Mesenteric fat pad (tissue), 1 donor: ENCODE data around the gene CTNNBL1. TPM values are rescaled to one million over a fixed set of nuclear protein-coding genes. Genes with fewer than 3 reads are reported as not detected.

Source experiments
- DNase-seq: peaks from one replicate; pipeline ENCODE4 v3.0.0-alpha.2; 2020; ENCODE audit warnings: low spot score
- total RNA-seq: library from RNA; stranded (reverse); fragmentation: NEBNext Ultra II Directional; extraction: Animal tissue kit (Norgen Biotek cat#: 25700); gene quantifications from one replicate; pipeline ENCODE4 v1.2.1, GENCODE V29; 2021
- donor health status: DM: yes; HTN: yes; CAD: no.

Gene CTNNBL1
- total RNA-seq, 1 donor from 2014 or later: 51.8 TPM

- no peak for DNase-seq
These were observed 44.1 kb downstream of the CTNNBL1 start for GRCh38 chr20:37737826-37738420.

GRCh38 chr20:37741055-37741454 is 47.2 kb downstream of the CTNNBL1 start:
- DNase-seq: no peak

GRCh38 chr20:37741570-37741969 is 47.7 kb downstream of the CTNNBL1 start:
- DNase-seq: no peak

- DNase-seq: no peak
These were observed 48.3 kb downstream of the CTNNBL1 start for GRCh38 chr20:37742131-37742530.

GRCh38 chr20:37744347-37744746 is 50.5 kb downstream of the CTNNBL1 start:
- no peak for DNase-seq

GRCh38 chr20:37745553-37745952 is 51.7 kb downstream of the CTNNBL1 start:
- DNase-seq: no peak

- DNase-seq: no peak
These were observed 54.2 kb downstream of the CTNNBL1 start for GRCh38 chr20:37748015-37748414.

GRCh38 chr20:37749218-37749617 is 55.4 kb downstream of the CTNNBL1 start:
- DNase-seq: no peak

GRCh38 chr20:37749620-37750403 is 56.0 kb downstream of the CTNNBL1 start:
- no peak for DNase-seq

GRCh38 chr20:37755665-37756064 is 61.8 kb downstream of the CTNNBL1 start:
- no peak for DNase-seq

GRCh38 chr20:37756234-37756633 is 62.4 kb downstream of the CTNNBL1 start:
- no peak for DNase-seq

GRCh38 chr20:37757550-37757949 is 63.7 kb downstream of the CTNNBL1 start:
- DNase-seq: no peak

- DNase-seq: no peak
These were observed 64.5 kb downstream of the CTNNBL1 start for GRCh38 chr20:37758332-37758731.

GRCh38 chr20:37759052-37759553 is 65.3 kb downstream of the CTNNBL1 start:
- no peak for DNase-seq

- DNase-seq: no peak
These were observed 66.0 kb downstream of the CTNNBL1 start for GRCh38 chr20:37759761-37760209.

- no peak for DNase-seq
These were observed 66.5 kb downstream of the CTNNBL1 start for GRCh38 chr20:37760322-37760721.

- no peak for DNase-seq
These were observed 69.1 kb downstream of the CTNNBL1 start for GRCh38 chr20:37762716-37763485.

GRCh38 chr20:37764333-37764935 is 70.6 kb downstream of the CTNNBL1 start:
- DNase-seq: no peak

GRCh38 chr20:37770908-37771307 is 77.1 kb downstream of the CTNNBL1 start:
- no peak for DNase-seq

- no peak for DNase-seq
These were observed 79.5 kb downstream of the CTNNBL1 start for GRCh38 chr20:37773291-37773826.

- DNase-seq: no peak
These were observed 80.3 kb downstream of the CTNNBL1 start for GRCh38 chr20:37774156-37774555.
